GM18870 (cell line): ENCODE data around the gene ANAPC16.
"Not testable (repeated sequence)": the region's sequence is repeated elsewhere in the genome, so short reads cannot be mapped to it uniquely, and the experiment has no call there.

Experiments used
- ATAC-seq: cut with Tn5 transposase; IDR thresholded peaks from one replicate; pipeline ENCODE4 v1.9.1; 2021; ENCODE audit warnings: moderate library complexity; ENCODE audit not compliant: unreplicated experiment

Gene ANAPC16

DNA sequence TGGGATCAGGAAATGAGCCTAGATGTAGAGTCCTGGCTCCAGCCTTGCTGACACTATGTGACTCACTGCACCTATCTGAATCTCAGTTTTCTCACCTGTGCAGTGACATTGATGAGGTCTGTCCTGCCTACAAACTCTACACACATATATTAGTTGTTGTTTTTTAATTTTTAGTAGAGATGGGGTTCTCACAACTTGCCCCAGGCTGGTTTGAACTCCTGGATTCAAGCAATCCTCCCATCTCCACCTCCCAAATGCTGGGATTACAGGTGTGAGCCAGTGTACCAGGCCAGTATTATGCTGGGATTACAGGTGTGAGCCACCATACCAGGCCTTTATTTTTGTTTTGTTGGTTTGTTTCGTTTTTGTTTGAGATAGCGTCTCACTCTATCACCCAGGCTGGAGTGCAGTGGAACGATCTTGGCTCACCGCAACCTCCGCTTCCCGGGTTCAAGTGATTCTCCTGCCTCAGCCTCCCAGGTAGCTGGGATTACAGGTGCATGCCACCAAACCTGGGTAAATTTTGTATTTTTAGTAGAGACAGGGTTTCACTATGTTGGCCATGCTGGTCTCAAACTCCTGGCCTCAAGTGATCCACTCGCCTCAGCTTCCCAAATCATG, 46.1 kb downstream of the ANAPC16 start:
- peak; percentile 12 for ATAC-seq

DNA sequence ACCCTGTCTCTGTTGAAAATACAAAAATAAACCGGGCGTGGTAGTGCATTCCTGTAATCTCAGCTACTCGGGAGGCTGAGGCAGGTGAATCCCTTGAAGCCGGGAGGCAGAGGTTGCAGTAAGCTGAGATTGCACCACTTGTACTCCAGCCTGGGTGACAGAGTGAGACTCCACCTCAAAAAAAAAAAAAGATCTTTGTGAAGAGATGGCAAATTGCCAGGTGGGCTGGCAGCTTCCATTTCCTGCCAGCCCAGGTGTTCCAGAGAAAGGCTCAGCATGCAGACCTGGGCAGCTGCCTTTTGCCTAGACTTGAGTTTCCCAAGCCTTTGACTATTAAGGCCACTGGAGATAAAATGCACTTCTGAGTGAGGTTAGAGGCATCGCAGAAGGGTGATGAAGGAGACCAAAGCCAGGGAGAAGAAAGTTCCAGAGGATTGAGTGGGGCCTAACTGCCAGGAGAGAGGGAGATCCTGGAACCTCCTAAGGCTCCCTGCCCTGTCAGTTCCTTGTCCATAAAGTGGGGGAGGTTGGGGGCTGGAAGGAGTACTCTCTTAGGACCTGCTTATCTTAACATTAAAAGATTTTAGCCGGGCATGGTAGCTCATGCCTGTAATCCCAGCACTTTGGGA, 47.9 kb downstream of the ANAPC16 start:
- no peak for ATAC-seq

DNA sequence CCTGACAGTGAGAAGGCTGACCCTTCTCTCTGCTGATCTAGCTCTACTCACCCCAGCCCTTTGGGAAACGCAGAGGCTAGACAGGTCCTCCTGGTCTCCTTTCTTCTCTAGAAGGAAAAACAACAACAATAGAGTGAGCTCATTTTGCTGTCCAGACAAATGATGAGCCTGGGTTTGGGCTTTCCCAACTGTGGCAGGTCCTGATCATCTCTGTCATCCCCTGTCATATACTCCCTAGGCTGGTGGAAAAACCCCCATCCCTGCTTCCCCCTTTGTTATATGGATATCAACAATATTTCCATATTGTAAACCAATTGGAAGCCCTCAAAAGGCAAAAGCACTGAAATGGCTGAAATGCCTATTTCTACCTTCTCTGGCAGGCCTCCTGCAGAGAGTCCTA, 48.7 kb downstream of the ANAPC16 start:
- no peak for ATAC-seq

- ATAC-seq: no peak
Observed at GRCh38 chr10:72265508-72265907, 49.7 kb downstream of the ANAPC16 start.

DNA sequence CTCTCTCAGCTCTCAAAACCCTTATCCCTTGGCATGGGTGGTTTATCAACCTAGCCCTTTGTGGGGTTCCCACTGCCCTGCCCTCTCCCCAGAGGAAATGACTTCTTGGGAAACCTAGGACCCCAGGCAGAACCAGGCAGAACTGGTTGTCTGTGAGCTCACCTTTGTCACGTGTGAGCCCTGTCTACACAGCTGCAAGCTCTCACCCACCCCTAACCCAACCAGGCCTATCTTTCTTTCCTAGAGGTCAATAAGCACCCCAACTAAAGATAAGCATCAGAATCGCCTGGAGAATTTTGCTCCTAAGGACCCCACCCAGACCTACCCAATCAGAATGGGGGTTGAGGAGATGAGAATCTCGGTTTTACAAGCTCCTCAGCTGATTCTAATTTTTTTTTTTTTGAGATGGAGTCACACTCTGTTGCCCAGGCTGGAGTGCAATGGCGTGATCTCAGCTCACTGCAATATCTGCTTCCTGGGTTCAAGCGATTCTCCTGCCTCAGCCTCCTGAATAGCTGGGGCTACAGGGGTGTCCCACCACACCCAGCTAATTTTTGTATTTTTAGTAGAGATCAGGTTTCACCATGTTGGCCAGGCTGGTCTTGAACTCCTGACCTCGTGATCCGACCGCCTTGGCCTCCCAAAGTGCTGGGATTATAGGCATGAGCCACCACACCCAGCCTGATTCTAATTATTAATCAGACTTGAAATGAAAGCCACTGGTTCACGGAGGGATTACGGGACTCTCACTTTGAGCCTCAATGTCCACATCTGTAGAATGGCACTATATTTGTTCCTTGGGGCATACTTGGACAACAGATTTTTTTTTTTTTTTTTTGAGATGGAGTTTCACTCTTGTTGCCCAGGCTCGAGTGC, 50.4 kb downstream of the ANAPC16 start:
- no peak for ATAC-seq

- ATAC-seq: no peak
Observed at GRCh38 chr10:72267381-72267780, 51.6 kb downstream of the ANAPC16 start.

DNA sequence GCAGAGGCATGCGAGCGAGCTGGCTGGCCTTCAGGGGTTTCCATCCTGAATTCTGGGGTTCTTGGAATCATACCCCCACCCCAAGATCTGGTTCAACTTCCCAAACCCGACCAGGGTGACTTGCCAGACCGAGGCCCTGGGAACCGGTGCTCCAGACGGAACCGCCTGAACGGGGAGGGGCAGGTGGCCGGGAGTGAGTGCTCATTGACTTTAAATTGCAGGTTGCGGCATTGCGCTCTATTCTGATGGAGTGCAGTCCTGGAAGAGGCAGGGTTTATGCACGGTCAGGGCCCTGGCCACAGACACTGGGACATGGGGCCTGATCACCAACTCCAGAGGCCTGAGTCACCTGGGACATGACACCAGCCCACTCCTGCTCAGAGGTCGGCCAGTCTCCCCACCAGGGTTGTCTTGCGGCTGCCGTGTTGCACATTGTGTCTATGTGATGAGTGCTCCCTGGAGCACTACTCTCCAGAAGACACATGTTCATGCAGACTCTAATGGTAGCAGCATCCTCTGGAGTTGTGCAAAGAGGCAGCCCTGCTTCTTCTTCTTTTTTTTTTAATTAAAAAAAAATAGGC, 52.1 kb downstream of the ANAPC16 start:
- no peak for ATAC-seq

GRCh38 chr10:72268475-72269200, 52.8 kb downstream of the ANAPC16 start:
- not testable (repeated sequence) for ATAC-seq

GRCh38 chr10:72270607-72271281, 54.9 kb downstream of the ANAPC16 start:
- no peak for ATAC-seq

DNA sequence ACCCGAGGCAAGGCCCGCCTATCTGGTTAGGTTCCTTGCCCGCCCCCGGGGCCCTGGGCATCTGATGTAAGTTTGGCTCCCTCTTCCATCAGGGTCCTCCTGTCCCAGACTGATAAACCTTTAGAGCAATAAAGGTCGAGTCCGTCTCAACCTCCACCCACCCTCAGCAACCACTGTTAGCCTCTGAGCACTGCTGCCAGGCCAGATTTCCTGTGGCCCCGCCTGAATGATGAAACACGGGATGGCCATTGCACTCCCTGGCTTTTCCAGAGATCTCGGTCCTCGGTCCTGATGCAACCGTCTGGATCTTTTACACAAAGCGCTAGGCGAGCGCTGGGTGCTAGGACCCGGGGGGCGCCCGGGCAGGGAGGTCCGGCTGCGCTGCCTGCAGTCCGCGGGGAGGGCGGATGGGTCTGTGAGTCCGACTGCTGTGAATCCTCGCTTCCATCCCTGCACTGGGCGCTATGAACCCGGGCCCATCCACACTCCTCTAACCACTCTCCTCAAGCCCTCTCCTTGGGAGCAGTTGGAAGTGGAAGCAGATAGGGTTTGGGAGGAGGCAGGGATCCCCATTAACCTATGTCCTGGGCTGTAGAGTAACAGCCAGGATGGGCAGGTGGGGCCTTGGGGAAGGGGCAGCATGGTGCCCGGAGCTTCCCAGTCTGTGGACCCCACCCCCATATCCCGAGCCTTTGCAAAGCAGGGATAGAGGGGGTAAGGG, 57.0 kb downstream of the ANAPC16 start:
- no peak for ATAC-seq

- ATAC-seq: peak; percentile 67
Observed at GRCh38 chr10:72273410-72274212, 57.8 kb downstream of the ANAPC16 start, which contains the start of gene DDIT4. TSS of gene DDIT4 (plus strand) at chr10:72273924. CDS start at chr10:72274217, 293 bp downstream.

DNA sequence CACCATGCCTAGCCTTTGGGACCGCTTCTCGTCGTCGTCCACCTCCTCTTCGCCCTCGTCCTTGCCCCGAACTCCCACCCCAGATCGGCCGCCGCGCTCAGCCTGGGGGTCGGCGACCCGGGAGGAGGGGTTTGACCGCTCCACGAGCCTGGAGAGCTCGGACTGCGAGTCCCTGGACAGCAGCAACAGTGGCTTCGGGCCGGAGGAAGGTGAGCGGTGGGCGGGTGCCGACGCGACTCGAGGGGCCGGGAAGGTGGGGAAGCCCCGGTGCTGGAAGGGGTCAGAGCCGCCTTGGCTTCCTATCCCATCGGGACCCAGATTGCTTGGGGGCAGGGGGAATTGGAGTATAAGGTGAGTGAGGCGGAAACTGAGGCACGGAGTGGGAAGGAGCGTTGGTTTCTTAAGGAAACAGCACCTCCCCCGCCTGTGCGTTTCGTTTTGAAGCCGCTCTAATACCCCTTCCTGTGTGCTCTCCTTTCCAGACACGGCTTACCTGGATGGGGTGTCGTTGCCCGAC, 58.5 kb downstream of the ANAPC16 start:
- ATAC-seq: no peak

DNA sequence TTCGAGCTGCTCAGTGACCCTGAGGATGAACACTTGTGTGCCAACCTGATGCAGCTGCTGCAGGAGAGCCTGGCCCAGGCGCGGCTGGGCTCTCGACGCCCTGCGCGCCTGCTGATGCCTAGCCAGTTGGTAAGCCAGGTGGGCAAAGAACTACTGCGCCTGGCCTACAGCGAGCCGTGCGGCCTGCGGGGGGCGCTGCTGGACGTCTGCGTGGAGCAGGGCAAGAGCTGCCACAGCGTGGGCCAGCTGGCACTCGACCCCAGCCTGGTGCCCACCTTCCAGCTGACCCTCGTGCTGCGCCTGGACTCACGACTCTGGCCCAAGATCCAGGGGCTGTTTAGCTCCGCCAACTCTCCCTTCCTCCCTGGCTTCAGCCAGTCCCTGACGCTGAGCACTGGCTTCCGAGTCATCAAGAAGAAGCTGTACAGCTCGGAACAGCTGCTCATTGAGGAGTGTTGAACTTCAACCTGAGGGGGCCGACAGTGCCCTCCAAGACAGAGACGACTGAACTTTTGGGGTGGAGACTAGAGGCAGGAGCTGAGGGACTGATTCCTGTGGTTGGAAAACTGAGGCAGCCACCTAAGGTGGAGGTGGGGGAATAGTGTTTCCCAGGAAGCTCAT, 59.0 kb downstream of the ANAPC16 start:
- ATAC-seq: no peak

DNA sequence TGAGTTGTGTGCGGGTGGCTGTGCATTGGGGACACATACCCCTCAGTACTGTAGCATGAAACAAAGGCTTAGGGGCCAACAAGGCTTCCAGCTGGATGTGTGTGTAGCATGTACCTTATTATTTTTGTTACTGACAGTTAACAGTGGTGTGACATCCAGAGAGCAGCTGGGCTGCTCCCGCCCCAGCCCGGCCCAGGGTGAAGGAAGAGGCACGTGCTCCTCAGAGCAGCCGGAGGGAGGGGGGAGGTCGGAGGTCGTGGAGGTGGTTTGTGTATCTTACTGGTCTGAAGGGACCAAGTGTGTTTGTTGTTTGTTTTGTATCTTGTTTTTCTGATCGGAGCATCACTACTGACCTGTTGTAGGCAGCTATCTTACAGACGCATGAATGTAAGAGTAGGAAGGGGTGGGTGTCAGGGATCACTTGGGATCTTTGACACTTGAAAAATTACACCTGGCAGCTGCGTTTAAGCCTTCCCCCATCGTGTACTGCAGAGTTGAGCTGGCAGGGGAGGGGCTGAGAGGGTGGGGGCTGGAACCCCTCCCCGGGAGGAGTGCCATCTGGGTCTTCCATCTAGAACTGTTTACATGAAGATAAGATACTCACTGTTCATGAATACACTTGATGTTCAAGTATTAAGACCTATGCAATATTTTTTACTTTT, 59.7 kb downstream of the ANAPC16 start:
- ATAC-seq: no peak

DNA sequence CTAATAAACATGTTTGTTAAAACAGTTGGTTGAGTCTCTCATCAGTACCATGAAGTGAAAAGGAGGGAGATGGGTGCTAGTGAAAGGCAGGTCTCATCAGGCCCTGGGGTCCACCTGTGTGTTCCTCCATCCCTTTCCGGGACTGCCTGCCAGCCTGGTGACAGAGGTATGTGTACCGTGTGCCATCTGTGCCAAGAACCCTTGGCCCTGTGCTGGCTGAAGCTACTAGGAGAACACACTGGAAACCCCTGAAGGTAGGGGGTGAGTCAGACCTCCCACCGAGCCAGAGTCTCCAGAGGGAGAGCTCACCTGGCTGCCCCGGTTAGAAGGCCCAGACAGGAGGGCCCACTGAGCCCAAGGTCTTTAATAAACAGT, 60.2 kb downstream of the ANAPC16 start:
- no peak for ATAC-seq

- ATAC-seq: no peak
Observed at GRCh38 chr10:72276421-72277339, 60.9 kb downstream of the ANAPC16 start.
